Stimulated activated naive CD8-positive, alpha-beta T cell treated with anti-CD3 and anti-CD28 coated beads, Interleukin-15, Interleukin-2, amounts not matched to agents 100 U/mL and 50 U/mL, for 24 hours (primary cell): Measurements from ENCODE around the gene HECW1.
A peak's percentile ranks its signal among the peaks of the same experiment; 100 is the strongest.
"Not testable (repeated sequence)": the region's sequence is repeated elsewhere in the genome, so short reads cannot be mapped to it uniquely, and the experiment has no call there.

Source experiments
- ATAC-seq: fragments of 150-1000 bp; cut with Tn5 transposase; one replicate; pipeline ENCODE4 v1.10.0; 2021
- DNase-seq: peaks from one replicate; pipeline ENCODE4 v3.0.0; 2021

Gene HECW1

DNA sequence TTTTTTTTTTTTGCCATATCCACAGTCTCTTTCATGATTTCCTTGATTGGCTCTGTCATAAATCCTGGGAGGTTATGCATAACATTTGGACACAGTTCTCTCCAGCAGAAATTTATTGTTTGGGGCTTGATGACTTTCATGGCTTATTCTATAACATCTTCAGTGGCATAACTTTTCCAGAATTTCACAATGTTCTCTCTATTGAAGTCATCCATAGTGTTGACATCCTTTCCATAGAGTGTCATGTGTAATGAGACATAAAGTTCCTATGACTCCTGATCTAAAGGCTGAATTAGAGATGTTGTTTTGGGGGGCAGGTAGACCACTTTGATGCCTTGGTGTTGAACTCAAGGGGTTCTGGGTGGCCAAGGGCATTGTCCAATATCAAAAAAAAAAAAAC lies 433.8 kb downstream of the HECW1 start:
- DNase-seq (no peak), ATAC-seq (no peak)

GRCh38 chr7:43550427-43550826 lies 438.0 kb downstream of the HECW1 start:
- no peak for ATAC-seq
- no peak for DNase-seq

- no peak for ATAC-seq
- DNase-seq = no peak
These were observed 439.7 kb downstream of the HECW1 start for GRCh38 chr7:43552122-43552521.

DNA sequence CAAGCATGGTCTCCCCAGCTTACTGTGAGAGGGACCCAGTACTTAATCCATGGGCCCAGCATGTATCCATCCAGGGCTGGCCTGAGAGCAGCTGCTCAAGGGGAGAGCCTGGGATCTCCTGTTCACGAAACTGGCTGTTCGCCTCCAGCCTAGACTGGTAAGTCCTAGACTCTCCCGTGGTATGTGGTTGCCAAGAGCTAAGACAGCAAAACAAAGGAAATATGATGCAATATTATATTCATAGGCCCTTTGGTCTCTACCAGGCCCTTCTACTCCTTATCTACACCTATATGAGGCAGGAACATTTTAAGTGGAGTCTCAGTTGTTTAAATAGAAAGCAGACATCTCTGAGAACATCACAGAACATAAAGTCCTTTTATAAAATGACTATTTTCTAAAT lies 441.6 kb downstream of the HECW1 start:
- ATAC-seq (peak; percentile 53), DNase-seq (no peak)

- no peak for ATAC-seq
These were observed 442.0 kb downstream of the HECW1 start for GRCh38 chr7:43554423-43554822.

DNA sequence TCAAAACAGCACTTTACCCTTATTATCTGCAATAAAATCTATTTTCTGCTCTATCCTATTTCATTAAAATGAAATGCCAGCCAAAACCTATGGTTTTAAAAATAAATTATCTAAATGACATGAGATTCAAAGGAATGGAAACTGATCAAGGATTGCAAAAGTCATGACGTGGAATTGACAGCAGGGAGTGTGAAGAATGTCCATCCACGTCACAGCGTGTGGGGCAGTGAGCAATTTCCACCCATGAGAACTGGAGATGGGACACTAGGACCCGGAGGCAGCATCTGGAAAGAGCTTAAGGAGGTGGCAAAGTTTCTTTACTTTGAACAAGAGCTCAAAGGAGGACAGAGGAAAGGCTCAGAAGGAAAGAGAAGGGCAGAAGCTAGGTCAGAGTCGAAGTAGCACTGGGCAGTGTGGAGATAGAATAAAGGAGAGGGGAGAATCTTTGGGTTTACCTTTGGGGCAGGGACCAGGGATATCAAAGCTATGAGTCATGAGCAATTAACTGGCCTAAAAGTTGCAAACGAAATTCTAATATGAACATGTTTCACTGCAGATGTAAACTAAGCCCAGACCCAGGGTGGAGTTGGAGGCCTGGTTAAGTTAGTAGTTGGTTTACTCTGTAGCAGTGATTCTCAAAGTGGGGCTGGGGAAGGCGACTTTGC lies 445.5 kb downstream of the HECW1 start:
- no peak for DNase-seq
- no peak for ATAC-seq

More at GRCh38 chr7:43554423-43554822, 442.0 kb downstream of the HECW1 start:
- no peak for DNase-seq

DNA sequence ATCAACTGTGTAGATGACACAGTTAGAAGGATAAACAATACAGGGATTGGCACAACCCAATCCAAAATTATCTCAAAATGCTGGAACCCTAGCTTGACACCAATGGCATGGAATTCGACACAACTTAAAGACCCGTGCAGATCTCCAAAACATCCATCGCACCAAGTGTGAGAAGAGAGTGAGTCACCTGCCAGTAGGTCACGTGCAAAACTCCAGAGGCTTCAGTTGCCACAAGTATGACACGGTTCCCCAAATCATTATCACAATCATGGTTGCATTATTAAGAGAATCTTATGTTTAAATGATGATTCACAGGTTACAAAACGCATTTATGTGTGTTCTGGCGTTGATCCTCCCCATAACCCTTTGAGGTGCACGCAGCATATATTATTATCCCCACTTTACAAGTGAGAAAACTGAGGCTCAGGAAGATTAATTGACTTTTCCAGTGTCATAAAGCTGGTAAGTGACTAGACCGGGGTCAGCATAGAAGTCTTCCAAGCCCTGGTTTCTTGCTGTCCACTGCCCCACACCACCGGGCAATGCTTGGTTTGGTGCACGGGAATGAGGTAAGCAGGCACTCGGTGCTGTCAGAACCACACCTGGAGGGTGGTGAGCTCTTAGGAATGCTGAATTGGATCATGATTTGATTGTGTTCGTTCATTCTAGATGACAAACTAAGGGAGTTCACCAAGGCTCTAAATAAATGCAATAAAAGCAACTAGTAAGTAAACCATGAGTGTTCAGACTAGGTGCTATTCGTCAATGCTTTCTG lies 446.9 kb downstream of the HECW1 start:
- ATAC-seq (no peak), DNase-seq (no peak)

- no peak for ATAC-seq
- no peak for DNase-seq
These were observed 447.5 kb downstream of the HECW1 start for GRCh38 chr7:43559946-43560335.

GRCh38 chr7:43560742-43561330 lies 448.4 kb downstream of the HECW1 start:
- ATAC-seq (no peak), DNase-seq (no peak)

- DNase-seq (no peak), ATAC-seq (no peak)
These were observed 449.9 kb downstream of the HECW1 start for GRCh38 chr7:43562383-43562782.

- ATAC-seq = no peak
These were observed 453.3 kb downstream of the HECW1 start for GRCh38 chr7:43565786-43566185.

DNA sequence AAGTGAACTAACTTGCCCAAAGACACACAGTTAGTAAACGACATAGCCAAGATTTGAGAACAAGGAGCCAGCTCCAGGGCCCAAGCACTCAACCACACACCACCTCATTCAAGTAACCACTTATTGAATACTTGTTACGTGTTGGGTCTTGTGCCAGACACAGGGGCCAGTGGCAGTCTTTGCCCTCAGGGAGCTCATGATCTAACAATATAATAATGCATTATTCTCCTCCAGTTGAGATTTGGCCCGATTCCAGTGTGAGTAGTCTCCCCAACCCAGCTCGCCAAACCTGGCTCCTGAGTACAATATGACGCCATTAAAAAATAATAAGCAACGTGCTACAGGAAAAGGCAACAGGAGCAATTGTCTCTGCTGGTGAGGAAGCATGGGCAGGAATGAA lies 456.1 kb downstream of the HECW1 start:
- DNase-seq (no peak), ATAC-seq (no peak)

More at GRCh38 chr7:43565786-43566185, 453.3 kb downstream of the HECW1 start:
- no peak for DNase-seq

DNA sequence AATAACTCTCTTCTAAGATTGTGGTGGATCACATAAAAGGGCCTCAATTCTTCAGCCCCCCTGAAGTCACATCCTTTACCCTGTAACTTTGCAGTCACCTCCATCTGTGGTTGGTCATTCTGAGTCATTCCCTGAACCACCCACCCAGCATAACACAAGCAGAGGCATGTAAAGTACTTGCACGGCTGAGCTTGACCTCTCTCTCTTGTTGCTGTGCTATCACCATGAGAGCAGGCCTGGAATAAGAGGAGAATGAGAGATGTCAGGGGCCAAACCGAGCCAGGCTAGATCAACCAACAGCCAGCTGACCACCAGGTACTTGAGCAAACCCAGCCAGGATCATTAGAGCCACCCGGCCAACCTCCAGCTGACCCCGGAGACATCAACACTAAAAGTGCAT lies 457.0 kb downstream of the HECW1 start:
- DNase-seq (no peak), ATAC-seq (peak; percentile 73)

DNA sequence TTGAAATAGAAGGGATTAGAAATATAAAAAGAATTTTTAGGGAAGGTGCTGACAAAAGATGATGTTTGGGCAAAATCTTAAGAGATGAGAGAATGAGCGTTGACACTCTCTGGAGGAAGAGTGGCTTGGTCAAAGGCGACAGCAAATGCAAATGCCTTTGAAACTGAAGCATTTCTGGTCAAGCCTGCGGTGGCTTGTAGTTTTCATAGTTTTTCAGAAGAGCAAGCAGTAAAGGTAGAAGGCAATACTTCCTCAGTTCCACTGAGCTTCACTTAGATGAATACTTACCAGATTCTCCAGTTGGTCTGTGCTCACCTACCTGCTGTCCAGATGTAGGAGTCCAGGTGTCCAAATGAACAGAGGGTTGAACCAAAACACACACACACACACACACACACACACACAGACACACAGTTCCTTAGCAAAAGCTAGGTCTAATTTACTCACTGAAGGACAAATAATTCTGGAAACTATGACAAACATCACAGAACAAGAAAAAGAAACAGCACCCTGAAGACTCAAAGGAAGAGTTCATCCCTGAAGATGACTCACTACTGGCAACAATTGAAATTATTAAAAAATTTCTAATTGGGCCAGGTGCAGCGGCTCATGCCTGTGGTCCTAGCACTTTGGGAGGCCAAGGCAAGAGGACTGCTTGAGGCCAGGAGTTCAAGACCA lies 458.4 kb downstream of the HECW1 start:
- ATAC-seq (no peak), DNase-seq (no peak)

DNA sequence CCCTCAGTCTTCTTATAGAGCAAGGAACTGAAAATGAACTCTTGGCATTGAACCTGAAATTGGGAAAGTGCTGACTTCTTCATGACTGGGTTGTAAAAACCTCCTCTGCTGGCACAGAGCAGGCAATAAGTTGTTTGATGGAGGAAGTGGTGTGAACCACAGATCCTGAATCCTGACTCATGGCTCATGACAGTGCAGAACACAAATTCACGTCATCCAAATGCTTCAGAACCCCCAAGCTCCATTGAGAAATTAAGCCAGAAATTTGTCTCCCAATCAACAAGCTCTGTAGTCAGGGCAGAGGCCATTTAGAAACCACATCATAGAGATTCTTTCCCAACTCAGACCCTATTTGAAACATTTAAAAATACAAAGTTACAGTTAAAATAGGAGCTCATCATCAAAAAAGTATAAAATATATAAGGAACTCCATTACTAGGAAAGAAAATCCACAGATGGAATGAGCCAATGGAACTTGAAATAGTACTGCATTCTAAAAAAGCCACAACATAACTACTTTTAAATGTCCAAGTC lies 460.1 kb downstream of the HECW1 start:
- ATAC-seq (peak; percentile 80), DNase-seq (peak; percentile 31)

DNA sequence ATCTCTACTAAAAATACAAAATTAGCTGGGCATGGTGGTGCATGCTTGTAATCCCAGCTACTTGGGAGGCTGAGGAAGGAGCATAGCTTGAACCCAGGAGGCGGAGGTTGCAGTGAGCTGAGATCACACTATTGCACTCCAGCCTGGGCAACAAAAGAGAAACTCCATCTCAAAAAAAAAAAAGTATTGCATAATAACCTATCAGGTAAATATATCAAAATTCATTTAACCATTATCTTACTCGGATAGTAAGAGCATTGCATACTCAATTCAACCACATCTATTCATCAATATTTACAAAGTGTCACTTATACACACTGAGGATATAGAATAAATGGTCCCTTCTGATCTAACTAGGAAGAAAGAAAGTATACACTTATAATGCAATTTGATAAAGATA lies 461.4 kb downstream of the HECW1 start:
- not testable (repeated sequence) for ATAC-seq, DNase-seq

DNA sequence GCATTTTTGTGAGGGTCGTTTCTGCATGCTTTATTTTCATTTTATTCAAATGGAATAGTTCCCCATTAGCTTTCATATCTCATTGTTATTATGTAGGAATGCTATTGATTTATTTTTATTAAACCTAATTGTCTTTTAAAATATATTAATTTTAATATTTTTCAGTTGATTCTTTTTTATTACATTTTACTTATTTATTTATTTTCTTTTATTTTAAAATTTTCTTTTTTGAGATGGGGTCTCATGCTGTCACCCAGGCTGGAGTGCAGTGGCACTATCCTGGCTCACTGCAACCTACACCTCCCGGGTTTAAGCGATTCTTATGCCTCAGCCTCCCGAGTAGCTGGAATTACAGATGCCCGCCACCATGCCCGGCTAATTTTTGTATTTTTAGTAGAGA lies 463.1 kb downstream of the HECW1 start:
- ATAC-seq (no peak), DNase-seq (no peak)

DNA sequence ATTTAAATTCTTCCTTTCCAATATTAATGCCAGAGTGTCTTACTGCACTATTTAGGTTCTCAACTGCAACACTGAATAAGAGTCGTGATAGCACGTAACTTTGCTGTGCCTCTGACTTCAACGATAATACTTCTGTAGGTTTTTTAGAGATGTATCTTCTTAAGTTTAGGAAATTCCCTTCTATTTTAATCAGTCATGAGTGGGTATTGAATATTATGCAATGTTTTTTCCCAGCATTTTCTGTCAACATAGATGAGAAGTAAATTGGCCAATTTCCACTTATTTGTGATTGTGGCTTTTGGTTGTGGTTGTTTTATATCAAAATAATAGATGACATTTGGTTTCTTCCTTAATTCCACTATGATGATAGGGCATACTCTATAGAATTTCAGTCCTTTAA lies 463.8 kb downstream of the HECW1 start:
- no peak for ATAC-seq

GRCh38 chr7:43577485-43577951 lies 465.1 kb downstream of the HECW1 start:
- ATAC-seq = no peak
- DNase-seq = no peak

More for the DNA sequence above, 463.8 kb downstream of the HECW1 start:
- no peak for DNase-seq

DNA sequence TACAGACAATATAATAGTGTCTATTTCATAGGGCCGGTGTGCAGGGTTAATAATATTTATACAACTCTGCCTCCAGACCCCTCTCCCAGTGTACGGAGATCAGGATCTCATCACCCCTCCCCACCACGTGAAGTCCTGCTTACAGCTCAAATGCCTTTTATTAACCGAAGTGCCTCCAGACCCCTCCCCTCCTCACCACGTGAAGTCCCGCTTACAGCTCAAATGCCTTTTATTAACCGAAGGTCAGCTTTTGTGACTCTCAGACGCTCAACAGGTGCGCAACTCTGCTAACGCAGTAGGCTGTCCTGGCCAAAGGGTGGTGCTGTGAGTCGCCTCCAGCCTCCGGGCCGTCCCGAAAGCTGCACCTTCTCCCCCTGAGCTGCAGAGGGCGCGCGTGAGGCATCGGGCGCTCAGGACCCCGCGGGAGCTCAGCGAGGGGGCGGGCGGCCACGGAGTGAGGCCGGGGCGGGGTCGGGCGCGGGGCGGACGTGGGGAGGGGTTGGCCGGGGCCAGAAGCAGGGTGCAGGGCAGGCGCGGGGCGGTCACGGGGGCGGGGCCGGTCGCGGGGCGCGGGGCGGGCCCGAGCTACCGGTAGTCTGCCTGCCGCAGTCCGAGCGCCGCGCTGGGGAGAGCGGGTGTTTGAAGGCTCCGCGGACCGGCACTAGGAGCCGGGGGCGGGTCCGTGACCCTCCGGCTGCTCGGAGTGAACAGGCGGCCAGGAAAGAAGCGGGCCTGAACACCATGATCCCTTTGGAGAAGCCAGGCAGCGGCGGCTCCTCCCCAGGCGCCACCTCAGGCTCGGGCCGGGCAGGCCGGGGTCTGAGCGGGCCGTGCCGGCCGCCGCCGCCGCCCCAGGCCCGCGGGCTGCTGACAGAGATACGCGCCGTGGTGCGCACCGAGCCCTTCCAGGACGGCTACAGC lies 470.3 kb downstream of the HECW1 start, which contains the start of gene STK17A:
Gene STK17A, plus strand, starts transcription at position 606 of the 921 bp plus-strand sequence. Its CDS starts 136 bp downstream, at position 742.
- ATAC-seq = peak; percentile 90
- peak; percentile 92 for DNase-seq
